NCI-H748 (cell line): Measurements from ENCODE around the gene GALT.
A peak's percentile ranks its signal among the peaks of the same experiment; 100 is the strongest.
"Not testable (repeated sequence)": the region's sequence is repeated elsewhere in the genome, so short reads cannot be mapped to it uniquely, and the experiment has no call there.

Experiments used
- DNase-seq: peaks from one replicate; lab custom pipeline; 2025; ENCODE audit not compliant: unreplicated experiment; lab: John Stamatoyannopoulos, UW

Gene GALT

GRCh38 chr9:34627716-34628655, 18.5 kb upstream of the GALT start:
- DNase-seq: no peak

- DNase-seq: peak; percentile 68
Observed at GRCh38 chr9:34628656-34629490, 17.6 kb upstream of the GALT start, which contains the start of gene ARID3C. Gene ARID3C, minus strand, starts transcription at chr9:34629066. Its CDS starts 1,052 bp downstream, at chr9:34628014.

- no peak for DNase-seq
Observed at GRCh38 chr9:34629491-34629808, 17.0 kb upstream of the GALT start.

- no peak for DNase-seq
Observed at GRCh38 chr9:34630402-34631154, 15.9 kb upstream of the GALT start.

- no peak for DNase-seq
Observed at GRCh38 chr9:34633166-34633565, 13.3 kb upstream of the GALT start.

GRCh38 chr9:34633851-34634550, 12.5 kb upstream of the GALT start:
- peak; percentile 65 for DNase-seq

GRCh38 chr9:34634551-34635248, 11.8 kb upstream of the GALT start:
- DNase-seq: no peak

- no peak for DNase-seq
Observed at GRCh38 chr9:34635556-34635955, 10.9 kb upstream of the GALT start.

- peak; percentile 47 for DNase-seq
Observed at GRCh38 chr9:34636791-34637355, 9.6 kb upstream of the GALT start.

GRCh38 chr9:34637356-34638137, 8.9 kb upstream of the GALT start, which contains the start of gene SIGMAR1:
Gene SIGMAR1, minus strand, starts transcription at chr9:34637787. Its CDS starts 90 bp downstream, at chr9:34637697.
- DNase-seq: peak; percentile 94

GRCh38 chr9:34638138-34638445, 8.4 kb upstream of the GALT start:
- no peak for DNase-seq

- not testable (repeated sequence) for DNase-seq
Observed at GRCh38 chr9:34639322-34639721, 7.2 kb upstream of the GALT start.

- DNase-seq: no peak
Observed at GRCh38 chr9:34642679-34643078, 3.8 kb upstream of the GALT start.

- no peak for DNase-seq
Observed at GRCh38 chr9:34644766-34645314, 1.6 kb upstream of the GALT start.

GRCh38 chr9:34647084-34647403, 569 bp downstream of the GALT start:
- no peak for DNase-seq

GRCh38 chr9:34647651-34648050, 1.2 kb downstream of the GALT start:
- no peak for DNase-seq

- no peak for DNase-seq
Observed at GRCh38 chr9:34648673-34649072, 2.2 kb downstream of the GALT start.

- DNase-seq: no peak
Observed at GRCh38 chr9:34650816-34651215, 4.3 kb downstream of the GALT start.

GRCh38 chr9:34651321-34651720, 4.8 kb downstream of the GALT start:
- DNase-seq: no peak
